Activated T-helper 2 cell treated with anti-CD3 and anti-CD28 coated beads, Interferon-gamma antibody, Interleukin-2, Interleukin-4, amounts not matched to agents 10 μg/mL and 5 μg/mL and 100 μg/mL, durations not matched to agents 14 hours and 24 hours and 36 hours (primary cell): ENCODE measurements around the gene DAG1. TPM values are rescaled to one million over a fixed set of nuclear protein-coding genes. Genes with fewer than 3 reads are reported as not detected.

Source experiments
- DNase-seq: peaks from one replicate; pipeline ENCODE4 v3.0.0; 2021; ENCODE audit warnings: low spot score
- H3K27ac Mint-ChIP-seq: one replicate; pipeline ENCODE4 v1.8.0; 2021; ENCODE audit warnings: mixed read lengths
- H3K27me3 Mint-ChIP-seq: one replicate; pipeline ENCODE4 v1.8.0; 2021; ENCODE audit warnings: low read depth, mixed read lengths
- H3K36me3 Mint-ChIP-seq: one replicate; pipeline ENCODE4 v1.8.0; 2021; ENCODE audit warnings: low read depth, mixed read lengths
- H3K4me1 Mint-ChIP-seq: one replicate; pipeline ENCODE4 v1.8.0; 2021; ENCODE audit warnings: low read depth, mixed read lengths
- H3K4me3 Mint-ChIP-seq: one replicate; pipeline ENCODE4 v1.8.0; 2021; ENCODE audit warnings: low read depth, mild to moderate bottlenecking, moderate library complexity, mixed read lengths
- H3K9me3 Mint-ChIP-seq: one replicate; pipeline ENCODE4 v1.8.0; 2021; ENCODE audit warnings: mixed read lengths
- intact Hi-C: fragments of 100-400 bp; cut with micrococcal nuclease; formaldehyde crosslinking; loops from one replicate; pipeline ENCODE4 v1.15.1; 2023
- total RNA-seq: library from RNA; stranded (reverse); gene quantifications from 2 replicates; pipeline ENCODE4 v1.2.3, GENCODE V29; 2022

DAG1 gene
- total RNA-seq, 1 donor from 2014 or later, result 17.0 TPM

DNA sequence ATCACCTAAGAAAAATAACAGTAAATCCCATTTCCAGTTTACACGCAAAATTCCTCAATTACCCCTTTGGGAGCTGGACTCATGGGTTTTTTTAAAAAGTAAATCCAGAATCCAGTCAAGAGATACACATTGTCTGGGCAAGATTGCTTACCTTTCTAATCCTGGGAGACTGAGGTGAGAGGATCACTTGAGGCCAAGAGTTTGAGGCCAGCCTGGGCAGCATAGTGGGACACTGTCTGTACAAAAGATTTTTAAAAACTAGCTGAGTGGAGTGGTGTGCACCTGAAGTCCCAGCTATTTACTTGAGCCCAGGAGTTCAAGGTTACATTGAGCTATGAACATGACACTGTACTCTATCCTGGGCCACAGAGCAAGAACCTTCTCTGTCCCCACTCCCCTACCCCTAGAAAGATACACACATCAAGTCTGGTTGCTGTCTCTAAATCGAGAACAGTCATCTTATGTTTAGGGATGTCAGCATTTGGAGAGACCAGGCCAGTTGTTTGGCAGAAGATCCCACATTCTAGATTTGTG lies 39.0 kb downstream of the DAG1 start:
- Mint-ChIP-seq H3K36me3 (peaks cover 33% of the 10 kb centered on the region), H3K27me3 (no peaks in the 10 kb centered on the region), H3K4me3 (no peak overlapping the region), H3K27ac (no peak overlapping the region), H3K4me1 (no peaks in the 10 kb centered on the region), H3K9me3 (no peaks in the 10 kb centered on the region)
- intact Hi-C loops, result no loop called here
- DNase-seq, result no peak

DNA sequence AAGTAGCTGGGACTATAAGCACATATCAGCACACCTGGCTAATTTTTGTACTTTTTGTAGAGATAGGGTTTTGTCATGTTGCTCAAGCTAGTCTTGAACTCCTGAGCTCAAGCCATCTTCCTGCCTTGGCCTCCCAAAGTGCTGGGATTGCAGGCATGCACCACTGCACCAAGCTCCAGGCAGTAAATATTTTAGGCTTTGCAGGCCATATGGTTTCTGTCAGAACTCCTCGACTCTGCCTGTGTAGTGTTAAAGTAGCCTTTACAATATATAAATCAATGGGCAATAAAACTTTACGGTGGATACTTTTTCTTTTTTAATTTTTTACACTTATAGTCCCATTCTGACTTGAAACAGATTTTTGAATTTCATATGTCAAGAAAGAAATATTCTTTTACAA lies 41.6 kb downstream of the DAG1 start:
- intact Hi-C loops, result no loop called here
- Mint-ChIP-seq H3K27me3 (no peaks in the 10 kb centered on the region), H3K4me1 (no peaks in the 10 kb centered on the region), H3K4me3 (no peak overlapping the region), H3K27ac (no peak overlapping the region), H3K9me3 (no peaks in the 10 kb centered on the region), H3K36me3 (peaks cover 44% of the 10 kb centered on the region)
- no peak for DNase-seq

DNA sequence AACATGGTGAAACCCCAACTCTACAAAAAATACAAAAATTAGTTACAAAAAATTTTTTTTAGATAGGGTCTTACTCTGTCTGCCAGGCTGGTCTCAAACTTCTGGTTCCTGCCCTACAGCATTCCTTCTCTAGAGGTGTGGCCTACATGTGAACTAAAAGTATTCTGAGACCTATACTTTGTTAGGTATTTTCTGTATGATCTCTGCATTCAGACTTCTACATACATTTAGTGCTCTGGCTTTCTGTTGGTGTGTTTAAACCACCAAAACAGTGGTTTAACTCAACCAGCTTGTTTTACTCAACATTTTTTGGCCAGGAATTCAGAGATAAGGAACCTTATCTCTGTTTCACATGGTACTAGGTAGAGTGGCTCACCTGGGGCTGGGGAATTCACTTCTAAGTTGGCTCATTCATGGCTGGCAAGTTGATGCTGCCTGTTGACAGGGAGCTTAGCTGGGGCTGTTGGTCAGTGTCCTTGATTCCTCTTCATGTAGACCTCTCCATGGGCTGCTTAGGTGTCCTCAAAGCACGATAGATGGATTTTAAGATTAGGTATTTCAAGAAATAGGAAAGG lies 42.8 kb downstream of the DAG1 start:
- intact Hi-C loops, result no loop called here
- peaks cover 52% of the 10 kb centered on the region for H3K36me3 Mint-ChIP-seq
- no peaks in the 10 kb centered on the region for H3K27me3 Mint-ChIP-seq
- no peak overlapping the region for H3K27ac Mint-ChIP-seq
- H3K4me3 Mint-ChIP-seq, result no peak overlapping the region
- H3K9me3 Mint-ChIP-seq, result no peaks in the 10 kb centered on the region
- no peaks in the 10 kb centered on the region for H3K4me1 Mint-ChIP-seq
- no peak for DNase-seq

DNA sequence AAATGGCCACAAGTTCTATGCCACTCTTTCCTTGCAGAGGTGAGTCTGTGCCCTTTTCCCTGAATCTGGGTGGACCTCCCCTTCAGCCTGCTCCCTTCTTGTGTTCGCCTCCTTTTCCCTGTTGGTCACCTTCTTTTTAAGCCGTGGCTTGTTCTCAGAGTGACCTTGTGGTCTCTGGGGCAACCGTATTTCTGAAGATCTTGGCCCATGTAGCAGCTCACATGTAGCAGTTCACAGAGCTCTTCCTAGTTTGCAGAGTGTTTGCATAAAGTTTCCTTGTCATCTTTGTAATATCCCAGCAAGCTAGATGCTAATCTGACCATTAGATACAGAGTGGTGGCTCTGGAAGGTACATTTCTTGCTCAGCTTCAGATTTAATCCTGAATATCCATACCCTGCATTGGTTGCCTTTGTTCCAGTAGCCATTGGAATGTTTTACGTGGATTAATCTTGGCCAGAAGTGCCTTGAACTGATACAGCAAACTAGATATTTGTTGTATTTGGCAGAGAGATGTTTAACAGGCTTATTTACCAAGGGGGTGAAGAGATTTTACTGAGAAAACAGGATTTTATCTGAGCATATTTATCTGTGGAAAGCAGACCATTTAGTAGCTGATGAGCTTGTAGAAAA lies 43.5 kb downstream of the DAG1 start:
- no peak overlapping the region for H3K27ac Mint-ChIP-seq
- intact Hi-C loops, result no loop called here
- H3K9me3 Mint-ChIP-seq, result no peaks in the 10 kb centered on the region
- no peaks in the 10 kb centered on the region for H3K27me3 Mint-ChIP-seq
- H3K36me3 Mint-ChIP-seq, result peaks cover 52% of the 10 kb centered on the region
- no peak overlapping the region for H3K4me3 Mint-ChIP-seq
- DNase-seq, result no peak
- no peaks in the 10 kb centered on the region for H3K4me1 Mint-ChIP-seq

DNA sequence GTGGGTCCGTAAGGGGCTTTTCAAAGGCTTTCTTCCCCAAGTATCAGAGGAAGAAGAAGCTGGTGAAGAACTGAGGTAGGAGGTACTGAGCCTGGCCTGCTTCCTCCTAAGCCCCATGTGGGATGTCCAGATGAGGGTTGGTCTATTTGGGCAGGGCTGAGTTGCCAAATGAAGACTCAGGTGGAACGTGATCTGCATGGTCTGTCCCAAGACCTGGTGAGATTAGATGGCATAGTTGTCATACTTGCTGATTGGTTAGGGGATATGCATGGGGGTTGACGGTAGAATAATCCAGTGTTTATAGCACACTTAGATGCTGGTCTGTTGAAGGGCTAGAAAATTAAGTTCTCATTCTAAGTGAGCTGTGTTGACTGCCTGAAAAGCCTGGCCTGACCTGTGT lies 47.9 kb downstream of the DAG1 start:
- Mint-ChIP-seq H3K4me3 (no peak overlapping the region), H3K4me1 (peaks cover 7% of the 10 kb centered on the region), H3K9me3 (no peaks in the 10 kb centered on the region), H3K27me3 (no peaks in the 10 kb centered on the region), H3K27ac (no peak overlapping the region), H3K36me3 (peaks cover 29% of the 10 kb centered on the region)
- intact Hi-C loops, result no loop called here
- DNase-seq, result no peak

DNA sequence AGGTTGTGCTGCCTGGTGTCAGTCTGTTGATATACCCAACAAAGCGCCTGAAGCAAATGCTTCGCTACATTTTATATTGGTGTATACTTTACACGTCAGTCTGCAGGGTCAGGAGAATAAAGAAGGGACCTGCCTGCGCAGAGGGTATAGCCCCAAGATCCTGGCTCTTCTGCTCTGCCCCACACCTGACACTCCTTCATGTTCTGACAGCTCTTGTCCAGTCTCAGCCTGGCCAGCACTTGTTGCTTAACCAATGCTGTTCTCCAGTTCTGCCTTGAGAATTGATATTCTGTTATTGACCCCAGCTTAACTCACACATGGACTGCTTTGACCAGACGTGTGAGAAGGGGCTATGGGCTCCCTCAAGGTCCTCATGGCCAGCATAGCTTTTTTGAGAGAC lies 48.4 kb downstream of the DAG1 start:
- intact Hi-C loops, result no loop called here
- no peak overlapping the region for H3K4me3 Mint-ChIP-seq
- DNase-seq, result no peak
- H3K27ac Mint-ChIP-seq, result no peak overlapping the region
- H3K36me3 Mint-ChIP-seq, result peaks cover 24% of the 10 kb centered on the region
- H3K27me3 Mint-ChIP-seq, result no peaks in the 10 kb centered on the region
- H3K4me1 Mint-ChIP-seq, result peaks cover 7% of the 10 kb centered on the region
- H3K9me3 Mint-ChIP-seq, result no peaks in the 10 kb centered on the region

DNA sequence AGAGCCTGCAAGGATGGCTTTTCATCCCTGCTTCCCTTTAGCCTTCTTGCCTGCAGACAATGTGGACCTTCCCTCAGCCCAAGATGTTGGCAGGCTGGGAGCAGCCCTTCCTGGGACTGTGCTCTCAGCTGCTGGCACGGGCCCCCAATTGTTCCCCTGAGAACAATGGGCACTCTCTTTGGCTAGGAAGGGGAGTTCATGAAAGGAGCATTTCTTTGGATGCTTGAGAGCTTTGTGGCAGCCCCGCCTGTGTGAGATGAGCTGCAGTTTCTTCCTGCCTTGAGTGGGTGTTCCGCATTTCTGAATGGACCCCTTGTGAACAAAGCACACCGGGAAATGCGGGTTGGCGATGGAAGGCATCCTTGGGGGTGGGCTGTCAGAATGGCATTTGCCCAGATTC lies 49.2 kb downstream of the DAG1 start:
- H3K27me3 Mint-ChIP-seq, result no peaks in the 10 kb centered on the region
- intact Hi-C loops, result no loop called here
- no peaks in the 10 kb centered on the region for H3K9me3 Mint-ChIP-seq
- H3K4me1 Mint-ChIP-seq, result peaks cover 7% of the 10 kb centered on the region
- no peak for DNase-seq
- no peak overlapping the region for H3K4me3 Mint-ChIP-seq
- peaks cover 17% of the 10 kb centered on the region for H3K36me3 Mint-ChIP-seq
- H3K27ac Mint-ChIP-seq, result no peak overlapping the region

DNA sequence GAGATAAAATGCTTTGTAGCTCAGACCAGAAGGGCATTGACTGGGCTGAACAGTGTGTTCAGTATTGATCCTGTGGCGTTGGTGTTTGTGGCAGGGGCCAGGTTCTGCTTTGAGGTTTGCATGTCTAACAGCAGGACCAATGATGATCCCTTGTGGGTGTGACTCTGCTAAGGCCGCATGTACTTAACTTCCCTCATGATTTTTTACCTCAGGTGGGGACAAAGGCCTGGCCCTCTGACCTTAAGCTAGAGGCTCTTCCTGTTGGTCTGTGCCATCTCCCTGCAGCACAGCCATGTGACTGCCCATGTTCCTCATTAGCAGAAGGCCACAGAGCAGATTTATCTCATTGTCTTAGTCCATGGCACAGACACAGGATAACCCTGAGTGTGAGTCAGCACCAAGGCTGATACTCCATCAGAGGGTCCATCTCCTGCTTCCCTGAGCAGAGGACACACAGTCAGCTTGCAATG lies 49.9 kb downstream of the DAG1 start:
- Mint-ChIP-seq H3K36me3 (peaks cover 17% of the 10 kb centered on the region), H3K9me3 (no peaks in the 10 kb centered on the region), H3K27me3 (no peaks in the 10 kb centered on the region), H3K4me1 (peaks cover 7% of the 10 kb centered on the region), H3K4me3 (no peak overlapping the region), H3K27ac (no peak overlapping the region)
- intact Hi-C loops, result no loop called here
- no peak for DNase-seq

- Mint-ChIP-seq H3K27ac (no peak overlapping the region), H3K4me1 (peaks cover 7% of the 10 kb centered on the region), H3K4me3 (no peak overlapping the region), H3K9me3 (no peaks in the 10 kb centered on the region), H3K36me3 (peaks cover 9% of the 10 kb centered on the region), H3K27me3 (no peaks in the 10 kb centered on the region)
- intact Hi-C loops, result no loop called here
- DNase-seq, result no peak
Observed at GRCh38 chr3:49523756-49524747, 54.0 kb downstream of the DAG1 start.

DNA sequence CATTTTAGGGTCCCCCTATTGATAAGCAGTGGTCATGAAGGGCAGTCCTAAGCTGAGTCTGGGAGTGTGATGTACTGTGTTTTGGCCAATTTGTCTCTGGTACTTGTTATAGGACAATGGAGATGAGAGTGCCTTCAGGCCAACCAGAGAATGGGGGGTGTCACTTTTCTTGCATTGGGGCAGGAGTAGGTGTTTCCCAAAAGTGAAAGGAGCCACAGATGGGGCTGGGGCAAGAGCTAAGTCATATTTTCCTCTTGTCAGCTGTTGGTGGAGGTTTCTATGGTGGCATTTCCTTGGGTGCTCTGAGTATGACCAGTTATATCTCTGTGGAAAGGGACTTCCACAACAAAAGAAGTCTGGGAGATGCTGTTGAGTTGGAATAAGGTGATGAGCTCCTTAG lies 59.5 kb downstream of the DAG1 start:
- no peak overlapping the region for H3K4me3 Mint-ChIP-seq
- DNase-seq, result no peak
- peaks cover 18% of the 10 kb centered on the region for H3K4me1 Mint-ChIP-seq
- peaks cover 39% of the 10 kb centered on the region for H3K36me3 Mint-ChIP-seq
- intact Hi-C loops, result loop anchor here (2.0 kb wide), 1 partner anchor 59 kb away; the partner anchor contains the start of gene DAG1
- H3K27me3 Mint-ChIP-seq, result no peaks in the 10 kb centered on the region
- H3K9me3 Mint-ChIP-seq, result no peaks in the 10 kb centered on the region
- peak overlapping the region; percentile 55 for H3K27ac Mint-ChIP-seq

GRCh38 chr3:49530231-49530630 lies 60.2 kb downstream of the DAG1 start:
- peak overlapping the region; percentile 55 for H3K27ac Mint-ChIP-seq
- no peaks in the 10 kb centered on the region for H3K9me3 Mint-ChIP-seq
- H3K4me3 Mint-ChIP-seq, result no peak overlapping the region
- peaks cover 18% of the 10 kb centered on the region for H3K4me1 Mint-ChIP-seq
- H3K27me3 Mint-ChIP-seq, result no peaks in the 10 kb centered on the region
- peaks cover 36% of the 10 kb centered on the region for H3K36me3 Mint-ChIP-seq
- no peak for DNase-seq
- intact Hi-C loops, result no loop called here

GRCh38 chr3:49530701-49531100 lies 60.6 kb downstream of the DAG1 start:
- DNase-seq, result no peak
- intact Hi-C loops, result no loop called here
- H3K36me3 Mint-ChIP-seq, result peaks cover 35% of the 10 kb centered on the region
- H3K9me3 Mint-ChIP-seq, result no peaks in the 10 kb centered on the region
- no peaks in the 10 kb centered on the region for H3K27me3 Mint-ChIP-seq
- no peak overlapping the region for H3K4me3 Mint-ChIP-seq
- no peak overlapping the region for H3K27ac Mint-ChIP-seq
- peaks cover 18% of the 10 kb centered on the region for H3K4me1 Mint-ChIP-seq
